Mesenteric fat pad (tissue), 1 donor: ENCODE measurements around the gene NCKAP5. TPM values are rescaled to one million over a fixed set of nuclear protein-coding genes. Genes with fewer than 3 reads are reported as not detected.

ENCODE experiments used
- DNase-seq: peaks from one replicate; pipeline ENCODE4 v3.0.0-alpha.2; 2020; ENCODE audit warnings: low spot score
- total RNA-seq: library from RNA; stranded (reverse); fragmentation: NEBNext Ultra II Directional; extraction: Animal tissue kit (Norgen Biotek cat#: 25700); gene quantifications from one replicate; pipeline ENCODE4 v1.2.1, GENCODE V29; 2021
- donor health status: DM: yes; HTN: yes; CAD: no.

NCKAP5 gene
- total RNA-seq, 1 donor from 2014 or later, result 1.7 TPM

DNA sequence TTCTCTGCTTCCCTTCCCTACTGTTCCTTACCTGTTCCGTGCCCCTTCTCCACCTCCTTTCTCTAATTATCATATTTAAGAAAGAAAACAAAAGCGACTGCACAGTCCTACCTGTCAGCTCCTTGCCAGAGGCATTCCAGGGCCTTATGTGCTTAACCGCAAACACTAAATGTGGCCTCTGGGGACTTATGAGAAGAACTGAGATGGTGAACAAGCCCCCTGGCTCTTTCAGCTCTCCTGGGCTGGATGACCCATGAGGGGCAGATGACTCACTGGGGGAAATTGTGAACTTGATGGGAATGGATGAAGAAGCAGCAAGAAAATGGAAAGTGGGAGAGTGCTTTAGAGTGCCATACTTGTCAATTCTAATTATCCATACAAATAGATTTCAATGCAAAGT is 792.0 kb downstream of the NCKAP5 start:
- no peak for DNase-seq

- DNase-seq, result no peak
These were observed 794.1 kb downstream of the NCKAP5 start for GRCh38 chr2:132774189-132774588.

- DNase-seq, result no peak
These were observed 794.9 kb downstream of the NCKAP5 start for GRCh38 chr2:132773331-132773730.

GRCh38 chr2:132772340-132772739 is 795.9 kb downstream of the NCKAP5 start:
- no peak for DNase-seq

DNA sequence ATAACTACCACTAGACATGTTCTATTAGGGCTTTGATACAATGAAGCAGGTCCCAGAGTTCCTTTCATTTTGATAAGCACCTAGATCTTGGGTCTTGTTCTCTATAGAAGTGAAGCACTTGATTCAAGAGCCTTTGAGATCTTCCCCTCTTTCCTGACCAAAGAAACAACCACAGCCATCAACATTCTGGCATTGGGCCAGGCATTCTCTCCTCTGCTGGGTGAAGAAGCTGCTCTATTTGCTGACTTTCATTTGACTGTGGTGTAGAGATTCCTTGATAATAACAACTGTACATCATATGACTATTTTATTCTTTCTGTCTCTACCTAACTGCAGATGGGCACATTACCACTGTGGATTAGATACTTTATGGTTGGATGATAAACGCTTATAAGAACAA is 801.7 kb downstream of the NCKAP5 start:
- DNase-seq, result no peak

DNA sequence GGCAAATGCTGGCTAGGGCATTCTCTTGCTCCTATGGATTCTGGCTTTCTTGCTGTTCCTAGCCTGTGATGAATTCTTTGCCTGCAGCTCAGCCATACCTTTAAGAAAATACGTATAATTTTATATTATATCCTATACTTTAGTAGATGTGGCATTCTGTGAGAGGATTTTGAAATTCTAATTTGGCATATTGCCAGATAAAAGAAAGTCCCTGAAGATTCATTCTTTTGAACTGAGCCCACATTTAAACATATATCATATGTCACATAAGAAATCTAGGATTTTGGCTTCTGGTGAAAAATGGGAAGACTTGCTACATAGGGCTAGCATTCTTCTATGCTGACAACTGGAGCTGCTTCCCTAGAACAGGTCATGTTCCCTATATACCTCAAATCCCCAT is 806.8 kb downstream of the NCKAP5 start:
- DNase-seq, result no peak

DNA sequence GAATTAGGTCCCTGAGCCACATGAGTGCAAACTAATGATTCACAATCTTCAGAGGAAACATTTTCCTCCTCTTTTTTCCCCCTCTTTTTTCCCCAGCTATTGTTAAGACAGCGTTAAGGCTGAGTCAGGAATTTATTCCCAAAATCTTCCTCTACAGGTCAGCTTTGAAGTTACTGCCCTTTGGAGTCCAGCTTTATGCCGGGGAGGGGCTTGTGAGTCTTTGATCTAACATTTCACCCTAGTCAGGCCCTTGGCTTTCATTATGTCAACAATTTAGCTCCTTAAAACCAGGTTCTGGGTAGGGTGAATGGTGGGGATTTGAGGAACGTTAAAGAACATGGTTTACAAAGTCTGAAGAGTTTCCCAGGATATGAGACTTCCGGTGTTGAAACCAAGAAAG is 807.3 kb downstream of the NCKAP5 start:
- no peak for DNase-seq

GRCh38 chr2:132760405-132760804 is 807.9 kb downstream of the NCKAP5 start:
- DNase-seq, result no peak

DNA sequence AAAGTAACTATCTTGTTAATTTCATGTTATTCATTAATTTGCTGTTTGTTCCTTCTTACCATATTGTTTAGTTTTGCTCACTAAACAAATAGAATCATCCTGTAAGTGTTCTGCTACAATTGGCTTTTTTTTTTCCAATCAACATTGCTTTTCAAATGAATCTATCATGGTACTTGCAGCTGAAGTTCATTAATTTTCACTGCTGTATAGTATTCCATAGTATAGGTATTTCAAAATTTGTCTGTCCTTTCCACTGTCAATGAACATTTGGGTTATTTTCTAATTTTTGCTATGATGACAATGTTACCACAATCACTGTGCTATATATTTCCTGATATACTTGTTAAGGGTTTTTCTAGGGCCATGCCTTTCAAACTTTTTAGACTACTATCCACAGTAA is 809.3 kb downstream of the NCKAP5 start:
- no peak for DNase-seq

DNA sequence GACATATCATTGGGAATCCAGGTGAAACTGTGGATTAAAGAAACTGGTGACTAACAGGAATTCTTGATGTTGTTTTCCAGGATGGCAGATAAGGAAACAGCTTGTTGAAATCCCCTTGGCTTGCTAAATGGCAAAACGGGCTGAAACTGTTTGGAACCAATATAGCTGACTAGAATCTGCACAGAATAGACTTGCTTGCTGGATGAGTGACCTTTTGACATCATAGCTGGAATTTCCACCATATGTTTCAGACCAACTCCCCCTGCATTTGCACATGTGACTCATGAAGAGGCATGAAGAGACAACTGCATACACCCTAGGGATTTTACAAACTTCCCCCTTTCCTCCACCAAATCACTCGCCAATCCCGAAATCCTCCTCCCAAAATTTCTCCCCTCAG is 810.6 kb downstream of the NCKAP5 start:
- DNase-seq, result no peak

DNA sequence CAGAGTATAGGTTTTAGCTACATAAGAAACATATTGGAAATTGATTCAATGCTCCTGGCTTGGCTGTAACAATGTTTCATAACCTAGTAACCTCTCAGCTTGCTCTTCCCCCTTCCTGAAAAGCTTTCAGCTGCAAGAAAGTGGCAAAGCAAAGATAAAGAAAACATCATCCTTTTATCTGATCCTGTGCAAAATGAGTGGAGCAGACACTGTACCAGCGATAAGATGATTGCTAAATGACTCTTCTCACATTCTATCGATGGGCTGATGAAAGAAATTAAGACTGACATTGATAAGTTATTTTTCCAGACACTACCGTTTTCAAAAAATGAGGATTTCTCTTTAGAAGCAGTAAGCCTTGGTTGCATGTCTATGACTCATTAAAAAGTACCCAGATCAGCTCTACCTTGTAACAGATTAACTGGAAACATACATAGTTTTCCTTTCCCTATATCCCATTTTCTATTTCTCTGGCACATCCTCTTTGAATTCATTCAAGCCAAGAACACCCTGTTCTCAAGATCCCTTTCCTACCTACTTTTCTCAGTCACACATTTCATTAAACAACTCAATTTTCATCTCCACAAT is 811.2 kb downstream of the NCKAP5 start:
- no peak for DNase-seq

GRCh38 chr2:132754867-132755472 is 813.3 kb downstream of the NCKAP5 start:
- DNase-seq, result no peak

- DNase-seq, result no peak
These were observed 813.9 kb downstream of the NCKAP5 start for GRCh38 chr2:132754392-132754791.

GRCh38 chr2:132752421-132753206 is 815.6 kb downstream of the NCKAP5 start:
- DNase-seq, result no peak

- DNase-seq, result no peak
These were observed 816.4 kb downstream of the NCKAP5 start for GRCh38 chr2:132751836-132752235.

DNA sequence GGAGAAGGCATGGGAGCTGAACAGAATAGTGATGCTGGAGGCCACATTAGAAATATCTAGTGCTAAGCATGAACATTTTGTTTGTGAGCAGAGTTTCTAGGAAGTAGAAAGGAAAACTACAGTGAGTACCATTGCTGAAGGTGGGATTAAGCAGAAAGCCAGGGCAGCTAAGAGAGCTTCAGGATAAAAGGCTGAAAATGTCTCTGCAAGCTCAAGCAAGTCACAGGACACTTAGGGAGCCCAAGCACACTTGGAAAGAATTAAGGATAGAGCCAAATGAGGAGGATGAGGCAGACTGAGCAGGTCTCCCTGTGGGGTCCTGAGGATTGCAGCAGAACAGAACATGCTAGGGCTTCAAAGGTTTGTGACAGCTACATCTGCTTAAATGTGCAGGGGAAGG is 817.7 kb downstream of the NCKAP5 start:
- DNase-seq, result no peak

DNA sequence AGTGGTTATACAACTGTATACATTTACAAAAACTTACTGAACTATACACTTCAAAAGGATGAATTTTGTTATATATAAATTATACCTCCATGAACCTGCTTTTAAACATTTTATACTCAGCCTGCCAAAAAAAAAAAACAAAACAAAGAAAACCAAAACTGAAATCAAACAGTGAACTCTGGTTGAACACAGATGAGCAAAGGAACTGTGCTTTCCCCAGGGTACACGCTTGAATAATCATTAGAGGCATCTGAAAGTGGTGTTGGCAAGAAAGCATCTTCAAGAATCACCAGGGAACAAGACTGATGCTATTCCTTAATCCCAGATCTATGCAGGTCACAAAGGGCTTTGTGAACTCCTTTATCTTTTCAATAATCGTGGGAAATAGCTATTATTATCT is 821.2 kb downstream of the NCKAP5 start:
- no peak for DNase-seq

- no peak for DNase-seq
These were observed 826.5 kb downstream of the NCKAP5 start for GRCh38 chr2:132741754-132742153.

GRCh38 chr2:132740081-132740720 is 828.1 kb downstream of the NCKAP5 start:
- no peak for DNase-seq

- no peak for DNase-seq
These were observed 830.0 kb downstream of the NCKAP5 start for GRCh38 chr2:132738223-132738622.

- no peak for DNase-seq
These were observed 832.2 kb downstream of the NCKAP5 start for GRCh38 chr2:132736059-132736458.

GRCh38 chr2:132734961-132735360 is 833.3 kb downstream of the NCKAP5 start:
- no peak for DNase-seq
